ENCODE results near the gene DOCK7.
"Not testable (repeated sequence)": the region's sequence is repeated elsewhere in the genome, so short reads cannot be mapped to it uniquely, and the experiment has no call there.

DOCK7 gene, protein sequence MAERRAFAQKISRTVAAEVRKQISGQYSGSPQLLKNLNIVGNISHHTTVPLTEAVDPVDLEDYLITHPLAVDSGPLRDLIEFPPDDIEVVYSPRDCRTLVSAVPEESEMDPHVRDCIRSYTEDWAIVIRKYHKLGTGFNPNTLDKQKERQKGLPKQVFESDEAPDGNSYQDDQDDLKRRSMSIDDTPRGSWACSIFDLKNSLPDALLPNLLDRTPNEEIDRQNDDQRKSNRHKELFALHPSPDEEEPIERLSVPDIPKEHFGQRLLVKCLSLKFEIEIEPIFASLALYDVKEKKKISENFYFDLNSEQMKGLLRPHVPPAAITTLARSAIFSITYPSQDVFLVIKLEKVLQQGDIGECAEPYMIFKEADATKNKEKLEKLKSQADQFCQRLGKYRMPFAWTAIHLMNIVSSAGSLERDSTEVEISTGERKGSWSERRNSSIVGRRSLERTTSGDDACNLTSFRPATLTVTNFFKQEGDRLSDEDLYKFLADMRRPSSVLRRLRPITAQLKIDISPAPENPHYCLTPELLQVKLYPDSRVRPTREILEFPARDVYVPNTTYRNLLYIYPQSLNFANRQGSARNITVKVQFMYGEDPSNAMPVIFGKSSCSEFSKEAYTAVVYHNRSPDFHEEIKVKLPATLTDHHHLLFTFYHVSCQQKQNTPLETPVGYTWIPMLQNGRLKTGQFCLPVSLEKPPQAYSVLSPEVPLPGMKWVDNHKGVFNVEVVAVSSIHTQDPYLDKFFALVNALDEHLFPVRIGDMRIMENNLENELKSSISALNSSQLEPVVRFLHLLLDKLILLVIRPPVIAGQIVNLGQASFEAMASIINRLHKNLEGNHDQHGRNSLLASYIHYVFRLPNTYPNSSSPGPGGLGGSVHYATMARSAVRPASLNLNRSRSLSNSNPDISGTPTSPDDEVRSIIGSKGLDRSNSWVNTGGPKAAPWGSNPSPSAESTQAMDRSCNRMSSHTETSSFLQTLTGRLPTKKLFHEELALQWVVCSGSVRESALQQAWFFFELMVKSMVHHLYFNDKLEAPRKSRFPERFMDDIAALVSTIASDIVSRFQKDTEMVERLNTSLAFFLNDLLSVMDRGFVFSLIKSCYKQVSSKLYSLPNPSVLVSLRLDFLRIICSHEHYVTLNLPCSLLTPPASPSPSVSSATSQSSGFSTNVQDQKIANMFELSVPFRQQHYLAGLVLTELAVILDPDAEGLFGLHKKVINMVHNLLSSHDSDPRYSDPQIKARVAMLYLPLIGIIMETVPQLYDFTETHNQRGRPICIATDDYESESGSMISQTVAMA (N-terminal part only)

DNA sequence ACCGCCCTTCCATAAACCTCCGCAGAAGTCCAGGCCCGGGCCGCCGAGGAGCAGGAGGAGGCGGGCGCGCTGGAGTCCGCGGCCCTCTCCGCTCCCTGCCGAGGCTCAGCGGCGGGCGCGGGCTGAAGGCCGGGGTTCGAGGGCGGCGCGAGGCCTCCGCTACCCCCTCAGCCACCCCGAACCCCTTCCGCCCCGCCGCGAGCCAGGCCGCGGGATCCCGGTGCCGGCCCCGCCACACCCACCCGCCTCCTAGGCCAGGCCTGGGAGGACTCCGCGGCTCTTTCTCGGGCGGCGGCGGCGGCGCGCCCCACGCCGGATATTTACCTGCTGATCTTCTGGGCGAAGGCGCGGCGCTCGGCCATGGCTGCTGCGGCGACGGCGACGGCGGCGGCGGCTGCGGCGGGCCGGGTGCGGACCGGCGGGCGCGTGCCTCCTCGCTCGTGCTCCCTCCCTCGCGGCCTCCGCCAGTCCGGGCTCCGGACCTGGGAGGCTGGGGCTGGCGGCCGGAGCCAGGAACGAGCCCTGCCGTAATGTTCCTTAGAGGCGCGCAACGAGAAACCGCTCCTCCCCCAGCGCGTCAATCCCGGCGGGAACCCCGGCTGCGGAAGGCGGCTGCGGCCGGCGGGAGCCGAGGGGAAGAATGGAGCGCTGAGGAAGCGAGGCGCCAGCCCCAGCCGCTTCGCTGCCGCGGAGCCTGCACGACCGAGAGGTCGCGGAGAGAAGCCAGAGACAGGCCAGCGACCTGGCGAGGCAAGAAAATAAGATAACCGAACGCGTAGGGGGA lies at the start of gene DOCK7:
DOCK7 (minus strand) TSS at position 484 of the 784 bp plus-strand sequence; CDS start at position 362, 122 bp downstream.
- peak; percentile 67 for DNase-seq

DNA sequence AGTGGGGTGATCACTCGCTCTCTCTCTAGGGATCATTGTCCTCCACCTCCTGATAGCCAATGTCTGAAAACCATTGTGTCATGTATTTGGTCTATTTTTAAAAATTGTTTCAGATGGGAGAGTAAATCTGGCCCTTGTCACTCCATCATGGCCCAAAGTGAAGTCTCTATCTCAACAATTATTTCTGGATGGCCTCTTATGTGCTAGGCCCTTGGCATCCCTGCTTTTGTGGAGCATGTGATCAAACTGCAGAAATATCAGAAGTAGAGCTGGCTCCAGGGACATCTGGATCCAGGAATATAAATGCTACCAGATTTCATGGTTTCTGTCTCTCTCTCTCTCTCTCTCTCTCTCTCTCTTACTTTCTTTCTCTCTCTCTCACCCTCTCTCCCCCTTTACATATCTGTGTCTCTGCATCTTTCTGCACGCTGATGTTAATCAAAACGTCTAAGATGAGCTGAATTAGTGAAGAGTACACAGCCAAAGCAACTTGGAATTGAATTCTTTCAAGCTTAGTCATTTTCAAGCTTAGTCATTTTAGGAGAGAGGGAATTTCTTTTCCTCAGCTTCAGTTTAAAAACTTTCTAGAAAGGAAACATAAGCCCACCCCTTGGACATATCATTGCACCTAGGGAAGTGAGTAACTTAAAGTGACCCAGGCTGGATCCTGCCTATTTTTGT lies 47.4 kb upstream of the DOCK7 start:
- no peak for DNase-seq

DNA sequence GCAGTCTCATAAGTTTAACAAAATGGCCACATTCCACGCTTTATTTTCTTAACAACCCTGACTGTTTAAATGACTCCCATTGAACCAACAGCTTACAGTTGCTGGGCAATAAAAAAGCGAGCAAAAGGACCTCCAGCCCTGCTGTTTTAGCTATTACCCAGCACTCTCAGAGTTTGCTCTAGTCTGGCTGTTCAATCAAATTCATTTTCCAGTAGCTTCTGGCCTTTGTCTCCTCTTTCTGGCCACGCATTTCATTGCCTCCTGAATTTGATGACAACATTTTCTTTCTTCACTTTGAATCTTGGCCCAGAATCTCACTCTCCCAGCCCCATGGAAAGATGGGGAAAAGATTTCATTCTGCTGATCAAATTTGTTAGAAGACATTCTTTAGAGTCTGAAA lies 44.1 kb upstream of the DOCK7 start:
- DNase-seq, result no peak

DNA sequence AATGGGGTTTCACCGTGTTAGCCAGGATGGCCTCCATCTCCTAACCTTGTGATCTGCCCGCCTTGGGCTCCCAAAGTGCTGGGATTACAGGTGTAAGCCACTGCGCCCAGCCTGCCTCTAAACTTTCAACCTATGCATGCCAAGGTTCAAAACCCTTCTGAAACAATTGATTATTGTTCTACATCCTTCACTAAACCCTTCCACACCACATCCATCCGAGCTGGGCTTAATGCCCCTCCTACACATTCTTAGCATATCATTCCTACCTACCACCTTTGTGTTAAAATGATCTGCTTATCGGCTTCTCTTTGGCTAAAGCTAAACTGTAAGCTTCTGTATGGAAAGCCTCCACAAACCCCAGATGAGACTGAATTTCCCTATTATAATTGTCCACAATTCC lies 40.8 kb upstream of the DOCK7 start:
- DNase-seq, result no peak

DNA sequence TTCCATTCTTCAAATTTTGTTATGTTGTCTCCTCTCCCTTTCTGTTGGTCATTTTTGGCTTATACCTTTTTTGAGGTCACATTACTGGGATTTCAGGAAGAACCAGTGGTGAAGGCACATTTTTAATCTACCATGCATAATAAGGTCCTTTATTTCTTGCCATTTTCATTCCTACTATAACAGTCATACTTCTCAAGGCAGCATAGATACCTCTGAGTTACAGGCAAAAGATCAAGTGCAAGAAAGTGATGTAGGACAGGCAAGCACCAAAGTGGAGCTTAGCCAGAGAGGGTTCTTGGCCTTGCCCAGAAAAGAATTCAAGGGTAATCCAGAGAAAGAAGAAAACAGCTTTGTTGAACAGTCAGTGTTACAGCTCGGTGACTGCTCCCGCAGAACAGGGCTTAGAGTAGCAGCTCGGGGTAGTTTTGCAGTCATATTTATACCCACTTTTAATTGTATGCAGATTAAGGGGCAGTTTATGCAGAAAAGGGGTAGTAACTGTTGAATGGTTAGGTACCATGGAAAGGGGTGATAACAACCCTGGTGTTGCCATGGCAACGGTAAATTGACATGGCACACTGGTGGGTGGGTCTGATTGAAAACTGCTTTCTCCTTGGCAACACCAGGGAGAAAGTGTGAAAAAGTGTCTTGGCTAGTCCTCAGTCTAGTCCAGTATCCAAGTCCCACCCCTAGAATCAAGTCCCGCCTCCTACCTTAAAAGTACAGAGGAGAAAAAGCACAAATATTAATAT lies 39.6 kb upstream of the DOCK7 start:
- DNase-seq, result no peak

DNA sequence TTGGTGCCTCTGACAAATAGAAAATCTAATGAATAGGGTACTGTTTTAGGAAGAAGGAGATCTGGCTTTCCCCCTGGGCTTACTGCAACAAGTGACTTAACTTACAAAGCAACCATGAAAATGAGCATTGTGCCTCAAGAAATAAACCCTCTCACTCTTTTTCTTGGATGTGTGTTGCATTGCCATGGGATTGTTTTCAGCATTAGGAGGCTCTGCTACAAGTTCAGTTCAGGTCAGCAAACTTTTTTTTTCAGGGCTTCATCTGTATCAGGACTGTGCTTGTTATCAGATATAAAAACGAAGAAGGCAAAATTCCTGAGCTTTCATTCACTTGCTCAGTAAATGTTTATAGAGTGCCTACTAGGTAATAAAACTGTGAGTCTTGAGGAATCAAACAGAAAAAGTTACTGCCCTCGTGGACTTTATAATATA lies 37.8 kb upstream of the DOCK7 start:
- DNase-seq, result no peak

DNA sequence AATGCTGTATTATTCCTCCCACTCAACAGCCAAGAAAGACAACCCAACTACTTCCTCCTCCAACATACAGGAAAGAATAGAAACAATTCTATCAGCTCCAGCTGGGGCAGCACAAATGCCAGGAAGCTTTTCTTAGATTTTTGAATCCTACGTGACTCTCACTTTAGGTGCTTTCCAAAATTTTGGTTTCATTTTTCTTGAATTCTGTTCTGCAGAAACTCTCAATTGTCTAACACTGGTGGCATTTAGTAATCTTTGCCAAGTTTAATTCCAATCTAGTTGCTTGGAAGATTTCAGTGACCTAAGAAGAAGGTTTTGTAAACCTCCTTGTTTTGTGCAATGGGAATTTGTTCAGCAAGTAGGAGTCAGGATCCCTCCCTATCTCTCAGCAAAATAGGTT lies 37.1 kb upstream of the DOCK7 start:
- DNase-seq, result no peak

DNA sequence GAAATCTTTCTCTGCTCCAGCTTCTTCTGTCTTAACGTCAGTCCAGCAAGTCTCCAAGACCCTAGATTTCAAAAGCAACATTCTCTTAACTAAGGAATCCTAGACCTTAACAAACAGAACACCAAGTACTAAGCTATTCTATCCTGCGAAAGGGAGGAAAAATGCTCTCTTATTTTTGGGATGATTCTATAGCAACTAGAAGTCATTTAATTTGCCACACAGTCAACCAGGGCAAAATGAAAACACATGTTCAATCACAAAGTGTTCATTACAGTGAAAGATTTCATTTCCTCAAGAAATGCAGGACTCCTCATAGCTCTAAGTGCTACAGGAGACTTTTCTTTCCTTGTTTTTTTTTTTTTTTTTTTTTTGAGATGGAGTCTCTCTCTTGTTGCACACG lies 36.2 kb upstream of the DOCK7 start:
- DNase-seq, result no peak

DNA sequence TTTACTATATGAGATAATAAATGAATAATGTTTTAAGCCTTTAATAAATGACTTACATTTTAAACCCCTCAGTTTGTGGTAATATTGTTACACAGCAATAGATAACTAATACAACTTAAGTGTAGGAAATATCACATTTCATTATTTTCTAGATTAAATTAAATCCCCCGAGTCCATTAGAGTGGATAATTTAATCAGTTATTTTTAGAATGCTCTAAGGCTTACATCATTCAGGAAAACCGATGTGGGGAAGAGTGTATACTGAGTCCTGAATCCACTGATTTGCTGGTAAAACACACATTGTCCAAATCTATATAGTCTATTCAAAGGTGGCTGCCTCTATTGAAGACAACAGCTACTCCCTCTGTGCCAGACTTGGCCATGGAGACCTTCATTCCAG lies 35.7 kb upstream of the DOCK7 start:
- DNase-seq, result no peak

DNA sequence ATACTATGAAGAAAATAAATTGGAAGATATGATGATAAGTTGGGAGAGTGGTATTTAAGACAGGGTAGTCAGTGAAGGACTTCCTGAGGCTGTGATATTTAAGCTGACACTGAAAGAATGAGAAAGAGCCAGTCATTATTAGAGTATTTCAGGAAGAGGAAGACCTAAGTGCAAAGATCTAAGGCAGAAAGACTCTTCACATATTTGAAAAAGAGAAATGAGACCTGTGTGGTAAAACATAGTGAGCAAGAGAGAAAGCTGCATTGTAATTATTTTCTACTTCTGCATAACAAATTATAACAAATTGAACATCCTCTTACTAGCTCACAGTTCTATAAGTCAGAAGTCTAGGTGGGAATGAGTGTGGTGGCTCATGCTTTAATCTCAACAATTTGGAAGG lies 34.6 kb upstream of the DOCK7 start:
- no peak for DNase-seq

DNA sequence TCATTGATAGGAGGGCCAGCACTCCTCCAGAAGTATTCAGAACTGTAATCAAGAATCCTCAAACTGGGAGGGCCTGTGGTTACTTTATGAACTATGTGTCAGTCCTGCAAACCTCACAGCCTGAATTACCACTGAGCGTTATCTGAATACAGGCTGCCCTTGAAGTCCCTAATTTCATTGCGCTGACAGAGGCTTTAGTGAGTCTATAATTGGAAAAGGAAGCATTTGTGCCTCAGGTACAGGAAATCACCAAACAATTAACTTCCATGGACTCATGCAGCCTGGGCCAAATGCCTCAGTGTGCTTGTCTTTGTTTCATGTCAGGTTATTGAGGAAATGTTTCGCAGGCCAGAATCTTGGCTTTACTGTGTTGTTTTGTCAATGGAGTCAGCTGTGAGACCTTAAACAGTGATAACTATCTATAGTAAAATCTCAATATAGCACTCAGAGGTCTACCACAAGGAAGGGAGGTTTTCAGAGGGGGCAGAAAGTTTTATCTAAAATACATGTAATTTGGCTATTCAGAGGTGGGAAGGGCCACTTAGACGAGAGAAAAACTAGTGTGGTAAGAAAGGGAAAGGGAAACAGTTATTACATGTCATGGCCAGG lies 32.9 kb upstream of the DOCK7 start:
- no peak for DNase-seq

DNA sequence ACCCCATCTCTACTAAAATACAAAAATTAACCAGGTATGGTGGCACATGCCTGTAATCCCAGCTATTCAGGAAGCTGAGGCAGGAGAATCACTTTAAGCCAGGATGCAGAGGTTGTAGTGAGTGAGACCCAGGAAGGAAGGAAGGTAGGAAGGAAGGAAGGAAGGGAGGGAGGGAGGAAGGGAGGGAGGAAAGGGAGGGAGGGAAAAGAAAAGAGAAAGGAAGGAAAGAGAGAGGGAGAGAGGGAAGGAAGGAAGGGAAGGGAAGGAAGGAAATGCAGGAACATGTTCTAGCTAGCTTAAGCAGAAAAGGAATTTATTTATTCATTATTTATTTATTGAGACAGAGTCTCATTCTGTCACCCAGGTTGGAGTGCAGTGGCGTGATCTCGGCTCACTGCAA lies 30.2 kb upstream of the DOCK7 start:
- DNase-seq, result not testable (repeated sequence)

DNA sequence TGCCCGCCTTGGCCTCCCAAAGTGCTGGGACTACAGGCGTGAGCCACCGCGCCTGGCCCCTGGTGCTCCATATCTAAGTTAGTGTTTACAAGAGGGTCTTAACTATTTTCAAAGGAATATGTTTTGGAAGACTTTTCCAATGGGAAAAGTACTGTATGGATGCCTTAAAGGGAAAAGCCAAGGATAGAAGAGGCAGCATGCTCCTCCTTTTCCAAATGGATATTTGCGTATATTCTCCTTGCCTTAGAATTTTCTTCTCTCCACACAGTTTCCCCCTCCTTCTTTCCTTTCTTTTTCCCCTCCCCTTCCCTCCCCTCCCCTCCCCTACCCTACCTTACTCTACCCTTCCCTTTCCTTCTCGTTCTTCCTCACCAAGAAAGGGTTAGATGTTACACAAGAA lies 29.3 kb upstream of the DOCK7 start:
- no peak for DNase-seq

DNA sequence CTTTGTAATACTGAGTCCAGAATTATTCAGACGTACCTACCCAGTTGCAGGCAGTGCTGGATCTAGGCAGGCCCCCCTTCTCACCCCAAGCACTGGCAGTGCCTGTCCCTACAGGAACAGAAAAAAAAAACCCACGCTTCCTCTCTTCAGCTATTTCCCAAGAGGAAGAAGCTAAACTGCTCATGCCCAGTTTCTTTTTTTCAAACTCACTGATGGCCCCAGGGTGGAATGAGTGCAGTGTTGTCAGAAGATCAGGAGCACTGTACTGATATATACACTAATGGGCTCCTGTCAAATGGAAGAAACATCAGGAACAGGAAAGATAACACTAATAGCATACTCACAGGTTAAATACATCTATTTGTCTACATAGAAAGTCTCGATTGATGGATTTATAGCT lies 28.2 kb upstream of the DOCK7 start:
- DNase-seq, result peak; percentile 33

DNA sequence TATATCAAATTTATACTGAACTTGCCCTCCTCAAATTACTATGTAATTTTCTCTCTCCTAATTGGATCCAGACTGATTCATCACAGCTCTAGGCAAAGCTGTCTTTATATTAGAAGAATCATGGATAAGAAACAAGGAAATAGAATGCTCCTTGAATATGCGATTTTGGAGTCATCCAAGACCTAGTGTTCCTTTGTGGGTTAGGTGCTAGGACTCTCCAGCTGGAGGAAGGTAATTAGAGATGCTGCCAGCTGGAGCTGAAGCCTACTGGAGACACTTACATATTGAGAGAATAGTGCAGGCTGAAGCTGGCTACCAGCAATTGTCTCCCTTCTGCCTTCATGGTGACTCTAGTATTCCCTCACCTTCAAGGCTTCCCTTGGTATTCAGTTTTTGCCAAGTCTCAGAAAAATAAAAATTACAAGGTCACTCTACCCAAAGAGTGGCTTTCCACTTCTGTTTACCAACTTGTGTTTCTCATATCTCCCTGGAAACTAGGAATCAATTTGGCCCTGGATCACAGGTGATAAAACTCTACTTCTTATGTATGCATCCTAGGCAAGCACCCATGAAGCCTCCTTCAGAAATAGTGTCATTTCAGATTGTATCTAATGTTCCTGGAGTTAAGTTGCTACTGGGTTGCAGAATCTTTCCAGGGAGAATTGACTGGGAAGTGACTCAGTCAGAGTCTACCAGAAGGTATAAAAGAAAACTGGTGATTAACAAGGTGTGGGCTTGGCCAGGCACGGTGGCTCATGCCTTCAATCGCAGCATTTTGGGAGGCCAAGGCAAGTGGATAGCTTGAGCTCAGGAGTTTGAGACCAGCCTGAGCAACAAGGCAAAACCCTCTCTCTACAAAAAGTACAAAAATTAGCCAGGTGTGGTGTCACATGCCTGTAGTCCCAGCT lies 24.4 kb upstream of the DOCK7 start:
- DNase-seq, result peak; percentile 64

DNA sequence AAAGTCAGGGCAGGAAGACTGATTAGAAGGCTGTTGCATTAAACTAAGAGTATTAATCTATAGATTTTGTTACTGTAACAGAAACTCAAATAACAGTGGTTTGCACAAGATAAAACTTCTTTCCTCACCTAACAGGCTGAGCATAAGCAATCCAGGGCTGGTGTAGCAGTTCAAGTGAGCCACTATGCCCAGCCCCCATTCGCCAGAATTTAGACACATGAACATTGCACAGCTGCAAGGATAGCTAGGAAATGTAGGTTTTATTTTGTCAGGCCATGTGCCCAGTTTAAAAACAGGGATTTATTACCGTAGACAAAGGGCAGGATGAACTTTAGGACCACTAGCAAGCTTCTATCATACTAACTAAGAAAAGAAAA lies 19.5 kb upstream of the DOCK7 start:
- DNase-seq, result no peak

DNA sequence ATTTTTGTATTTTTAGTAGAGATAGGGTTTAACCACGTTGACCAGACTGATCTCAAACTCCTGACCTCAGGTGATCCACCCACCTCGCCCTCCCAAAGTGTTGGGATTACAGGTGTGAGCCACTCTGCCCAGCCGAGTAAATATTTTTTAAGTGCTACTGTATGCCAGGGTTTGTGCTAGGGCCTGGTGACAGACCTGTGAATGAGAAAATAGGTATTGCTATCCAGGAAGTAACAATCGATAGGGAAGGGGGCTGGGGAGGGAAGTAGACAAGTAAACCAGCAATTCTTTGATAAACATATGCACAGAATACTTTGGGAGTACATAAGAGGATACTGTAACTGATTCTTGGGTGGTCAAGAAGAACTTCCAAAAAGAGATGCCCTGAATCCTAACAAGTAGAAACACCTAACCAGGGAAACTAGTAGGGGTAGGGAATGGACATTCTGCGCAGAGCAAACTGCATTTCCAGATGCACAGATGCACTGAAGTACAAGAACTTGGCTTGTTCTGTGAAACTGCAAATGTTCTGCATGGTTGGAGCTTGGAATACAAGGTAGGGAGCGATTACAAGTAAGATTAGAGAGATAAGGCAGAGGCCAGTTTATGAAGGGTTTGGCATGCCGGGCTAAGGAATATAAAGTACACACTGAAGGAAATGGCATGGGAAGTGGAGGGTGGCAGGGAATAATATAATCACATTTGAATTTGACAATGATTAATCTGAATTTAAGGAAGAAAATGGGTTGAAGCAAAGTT lies 19.0 kb upstream of the DOCK7 start:
- DNase-seq, result no peak

DNA sequence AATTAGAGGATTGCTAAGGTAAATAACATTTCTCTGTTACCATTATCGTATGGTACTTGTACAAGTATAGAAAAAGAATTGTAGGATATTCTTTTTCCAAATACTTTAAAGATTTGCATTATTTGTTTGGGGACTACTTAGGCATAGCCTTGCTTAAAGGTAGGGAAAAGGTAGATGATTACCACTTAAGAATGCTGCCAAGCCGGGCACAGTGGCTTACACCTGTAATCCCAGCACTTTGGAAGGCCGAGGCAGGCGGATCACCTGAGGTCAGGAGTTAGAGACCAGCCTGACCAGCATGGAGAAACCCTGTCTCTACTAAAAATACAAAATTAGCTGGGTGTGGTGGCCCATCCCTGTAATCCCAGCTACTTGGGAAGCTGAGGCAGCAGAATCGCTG lies 10.0 kb upstream of the DOCK7 start:
- DNase-seq, result not testable (repeated sequence)

DNA sequence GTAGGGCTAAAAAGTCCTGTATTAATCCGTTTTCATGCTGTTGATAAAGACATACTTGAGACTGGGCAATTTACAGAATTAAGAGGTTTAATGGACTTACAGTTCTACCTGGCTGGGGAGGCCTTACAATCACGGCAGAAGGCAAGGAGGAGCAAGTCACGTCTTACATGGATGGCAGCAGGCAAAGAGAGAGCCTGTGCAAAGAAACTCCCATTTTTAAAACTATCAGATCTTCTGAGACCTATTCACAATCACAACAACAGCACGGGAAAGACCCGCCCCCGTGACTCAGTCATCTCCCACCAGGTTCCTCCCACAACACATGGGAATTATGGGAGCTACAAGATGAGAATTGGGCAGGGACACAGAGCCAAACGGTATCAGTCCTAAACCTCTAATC lies 6.3 kb upstream of the DOCK7 start:
- DNase-seq, result not testable (repeated sequence)
